D721Med (cell line): ENCODE data around the gene FAM98C.

Source experiments
- DNase-seq: peaks from one replicate; pipeline ENCODE4 v3.0.0; 2011; ENCODE audit warnings: low spot score; ENCODE audit not compliant: insufficient read length
- FAIRE-seq: peaks from 2 replicates; lab custom pipeline; 2011; peaks lifted over from hg19 to GRCh38; lab: Jason Lieb, UNC
- TF ChIP-seq, protein P1 (sequence below): IDR thresholded peaks from 2 replicates; pipeline ENCODE4 v1.5.1; 2012; ENCODE audit warnings: mild to moderate bottlenecking, control low read depth; ENCODE audit not compliant: insufficient read depth; ENCODE audit errors: missing control alignments

The FAM98C gene

DNA sequence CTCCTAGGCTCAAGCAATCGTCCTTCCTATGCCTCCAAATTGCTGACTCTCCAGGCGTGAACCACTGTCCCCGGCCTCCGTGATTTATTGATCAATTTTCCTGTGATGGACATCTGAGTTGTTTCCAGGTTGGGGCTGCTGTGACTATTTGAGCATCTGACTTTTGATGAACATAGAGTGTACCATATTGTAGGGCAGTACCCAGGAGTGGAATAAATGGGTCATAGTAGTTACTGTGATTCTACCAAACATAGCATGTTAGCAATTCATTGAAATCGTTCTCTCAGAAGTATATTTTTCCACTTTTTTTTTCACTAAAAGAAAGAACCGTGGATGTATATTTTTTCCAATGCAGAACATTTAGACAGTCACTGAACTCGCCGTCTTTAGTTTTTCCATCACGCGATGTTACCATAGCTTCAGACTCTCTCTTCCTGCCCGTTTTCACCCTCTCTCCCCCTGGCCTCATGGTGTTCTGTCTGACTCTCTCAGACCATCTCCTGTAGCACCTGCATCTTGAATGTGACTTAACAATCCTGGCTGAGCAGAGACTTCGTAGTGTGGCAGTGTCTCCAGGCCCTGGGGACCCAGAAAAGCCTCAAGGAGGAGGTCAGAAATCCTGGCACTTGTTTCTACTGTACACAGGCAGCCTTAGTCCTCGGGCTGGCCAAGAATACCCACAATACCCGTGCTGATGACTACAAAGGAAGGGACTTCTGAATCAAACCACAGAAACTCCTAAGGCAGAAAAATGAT lies 26.3 kb downstream of the FAM98C start:
- FAIRE-seq, result no peak
- no peak for DNase-seq
- TF ChIP-seq, protein P1, sequence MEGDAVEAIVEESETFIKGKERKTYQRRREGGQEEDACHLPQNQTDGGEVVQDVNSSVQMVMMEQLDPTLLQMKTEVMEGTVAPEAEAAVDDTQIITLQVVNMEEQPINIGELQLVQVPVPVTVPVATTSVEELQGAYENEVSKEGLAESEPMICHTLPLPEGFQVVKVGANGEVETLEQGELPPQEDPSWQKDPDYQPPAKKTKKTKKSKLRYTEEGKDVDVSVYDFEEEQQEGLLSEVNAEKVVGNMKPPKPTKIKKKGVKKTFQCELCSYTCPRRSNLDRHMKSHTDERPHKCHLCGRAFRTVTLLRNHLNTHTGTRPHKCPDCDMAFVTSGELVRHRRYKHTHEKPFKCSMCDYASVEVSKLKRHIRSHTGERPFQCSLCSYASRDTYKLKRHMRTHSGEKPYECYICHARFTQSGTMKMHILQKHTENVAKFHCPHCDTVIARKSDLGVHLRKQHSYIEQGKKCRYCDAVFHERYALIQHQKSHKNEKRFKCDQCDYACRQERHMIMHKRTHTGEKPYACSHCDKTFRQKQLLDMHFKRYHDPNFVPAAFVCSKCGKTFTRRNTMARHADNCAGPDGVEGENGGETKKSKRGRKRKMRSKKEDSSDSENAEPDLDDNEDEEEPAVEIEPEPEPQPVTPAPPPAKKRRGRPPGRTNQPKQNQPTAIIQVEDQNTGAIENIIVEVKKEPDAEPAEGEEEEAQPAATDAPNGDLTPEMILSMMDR, result no peak

DNA sequence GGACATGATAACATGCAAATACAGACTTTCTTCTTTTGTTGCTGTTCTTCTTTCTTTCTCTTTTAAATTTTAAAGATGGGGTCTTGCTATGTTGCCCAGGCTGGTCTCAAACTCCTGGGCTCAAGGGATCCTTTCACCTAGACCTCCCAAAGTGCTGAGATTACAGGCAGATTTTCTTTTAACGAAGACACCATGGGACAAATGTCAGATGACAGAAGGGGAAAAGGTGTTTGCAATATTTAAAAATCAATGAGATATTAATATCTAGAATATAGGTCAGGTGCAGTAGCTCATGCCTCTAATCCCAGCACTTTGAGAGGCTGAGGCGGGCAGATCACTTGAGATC lies 26.9 kb downstream of the FAM98C start:
- TF ChIP-seq, protein P1, result no peak
- FAIRE-seq (no peak), DNase-seq (no peak)

DNA sequence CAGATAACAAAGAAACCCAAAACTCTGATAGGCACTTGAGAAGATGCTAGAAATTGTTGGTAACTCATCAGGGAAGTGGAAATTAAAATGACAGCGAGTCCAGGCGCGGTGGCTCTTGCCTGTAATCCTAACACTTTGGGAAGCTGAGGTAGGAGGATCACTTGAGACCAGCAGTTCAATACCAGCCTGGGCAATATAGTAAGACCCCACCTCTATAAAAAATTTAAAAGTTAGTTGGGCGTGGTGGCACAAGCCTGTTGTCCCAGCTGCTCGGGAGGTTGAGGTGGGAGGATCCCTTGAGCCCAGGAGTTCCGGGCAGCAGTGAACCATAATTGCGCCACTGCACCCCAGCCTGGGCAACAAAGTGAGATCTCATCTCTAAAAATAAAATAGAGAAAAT lies 28.0 kb downstream of the FAM98C start:
- DNase-seq (no peak), FAIRE-seq (no peak)
- TF ChIP-seq, protein P1, result no peak

- FAIRE-seq (no peak), DNase-seq (no peak)
- TF ChIP-seq, protein P1, result no peak
Measured at GRCh38 chr19:38433268-38433733, 30.4 kb downstream of the FAM98C start, which contains the start of gene RYR1. TSS of gene RYR1 (plus strand) at chr19:38433691. CDS start at chr19:38433830, 139 bp downstream.

GRCh38 chr19:38434549-38435051 lies 31.7 kb downstream of the FAM98C start:
- TF ChIP-seq, protein P1, result no peak
- no peak for FAIRE-seq
- no peak for DNase-seq

DNA sequence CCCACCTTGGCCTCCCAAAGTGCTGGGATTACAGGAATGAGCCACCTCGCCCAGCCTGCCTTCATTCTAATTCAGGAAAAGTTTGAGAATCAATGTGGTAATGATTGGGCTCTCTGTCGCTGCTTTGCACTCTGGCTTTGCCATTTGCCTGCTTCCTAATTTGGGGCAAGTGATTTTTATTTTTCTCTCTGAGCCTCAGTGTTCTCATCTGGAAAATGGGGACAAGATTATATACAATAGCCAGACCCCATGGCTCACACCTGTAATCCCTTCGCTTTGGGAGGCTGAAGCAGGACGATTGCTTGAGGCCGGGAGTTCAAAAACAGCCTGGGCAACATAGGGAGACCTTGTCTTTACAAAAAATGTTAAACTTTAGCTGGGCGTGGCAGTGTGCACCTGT lies 34.4 kb downstream of the FAM98C start:
- TF ChIP-seq, protein P1, result no peak
- DNase-seq (no peak), FAIRE-seq (no peak)

- TF ChIP-seq, protein P1, result no peak
- no peak for FAIRE-seq
- DNase-seq, result no peak
Measured at GRCh38 chr19:38437917-38438316, 35.0 kb downstream of the FAM98C start.
